ENCODE measurements around the gene HPCA. TPM values are rescaled to one million over a fixed set of nuclear protein-coding genes. Genes with fewer than 3 reads are reported as not detected.

The HPCA gene
- total RNA-seq, 1 experiment from 2014 or later: 1.2 TPM

DNA sequence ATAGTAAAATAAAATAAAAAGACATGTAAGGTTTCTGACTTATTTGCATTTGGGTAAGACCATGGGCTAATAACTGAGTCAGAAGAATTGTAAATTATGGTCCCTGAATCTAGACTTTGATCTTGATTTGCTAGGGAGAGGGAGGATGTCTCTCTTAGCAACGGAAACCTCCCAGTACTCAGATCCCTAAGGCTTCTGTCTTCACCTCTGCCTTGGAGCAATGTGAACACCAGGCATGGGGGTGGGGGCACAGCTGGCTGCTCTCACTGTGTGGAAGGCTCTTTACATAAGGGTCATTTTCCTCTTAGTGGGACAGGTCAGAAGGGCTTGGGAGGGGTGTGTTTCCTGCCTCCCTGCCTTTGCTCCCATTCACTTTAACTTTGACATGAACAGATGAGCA is 31.9 kb downstream of the HPCA start:
- H4K8ac ChIP-seq (replicated peaks; ENCODE audit: insufficient read length, low read depth, low read length): no peak overlapping the region
- no CpG with 5 or more reads among the region's 1 CpG for WGBS (ENCODE audit: extremely low coverage, insufficient read length, low lambda C conversion rate)
- no peak overlapping the region for H2BK15ac ChIP-seq (ENCODE audit: low read depth, low read length)
- H4K5ac ChIP-seq (ENCODE audit: insufficient read length, low read depth, low read length): no peak overlapping the region
- H3K23me2 ChIP-seq (ENCODE audit: insufficient read length, low read depth, low read length, poor library complexity, severe bottlenecking): no peaks in the 10 kb centered on the region
- H3K56ac ChIP-seq (ENCODE audit: insufficient read length, low read depth, low read length): no peak overlapping the region
- H2BK12ac ChIP-seq (ENCODE audit: insufficient read length, low read depth, low read length): no peak overlapping the region
- no peaks in the 10 kb centered on the region for H3K9me3 ChIP-seq (ENCODE audit: control insufficient read depth, low read depth, low read length)
- no peaks in the 10 kb centered on the region for H3K4me1 ChIP-seq (ENCODE audit: insufficient read depth, low read length)
- H3K23ac ChIP-seq (ENCODE audit: insufficient read length, low read depth, low read length): no peak overlapping the region
- H3K14ac ChIP-seq (ENCODE audit: insufficient read depth, low read length): no peak overlapping the region
- no peak overlapping the region for H2BK20ac ChIP-seq (ENCODE audit: low read depth, low read length, poor library complexity, severe bottlenecking)
- Mint-ChIP-seq H3K36me3 (ENCODE audit: insufficient read depth in 1 of 3, low read depth in 3 of 3) (no peaks in the 10 kb centered on the region), H3K4me1 (no peaks in the 10 kb centered on the region), H3K9me3 (no peaks in the 10 kb centered on the region), H3K27ac (no peak overlapping the region), H3K27me3 (ENCODE audit: low read depth) (peaks cover 46% of the 10 kb centered on the region), H3K4me3 (no peak overlapping the region; a peak in 1 of 5 replicates)
- H3K27ac ChIP-seq (ENCODE audit: insufficient read length, low read depth, low read length): no peak overlapping the region
- H3K27me3 ChIP-seq (ENCODE audit: insufficient read depth, low read length): peaks cover 2% of the 10 kb centered on the region; the same call in 1 of the 2 replicates
- H2AK5ac ChIP-seq (ENCODE audit: insufficient read length, low read length): no peak overlapping the region
- H2BK120ac ChIP-seq (ENCODE audit: low read depth, low read length, poor library complexity, severe bottlenecking): no peak overlapping the region
- H3K18ac ChIP-seq (ENCODE audit: insufficient read length, low read depth, low read length): no peak overlapping the region
- H4K20me1 ChIP-seq (ENCODE audit: control insufficient read depth, insufficient read depth, insufficient read length): no peaks in the 10 kb centered on the region
- no peak overlapping the region for H3T11ph ChIP-seq (ENCODE audit: low read length)
- no peak overlapping the region for H2BK5ac ChIP-seq (ENCODE audit: insufficient read length, low read length)
- H4K91ac ChIP-seq (ENCODE audit: insufficient read length, low read depth, low read length): no peak overlapping the region
- H3K4ac ChIP-seq (ENCODE audit: low read depth, low read length): no peak overlapping the region
- no peak overlapping the region for H3K4me2 ChIP-seq (ENCODE audit: insufficient read depth, insufficient read length, low read length)
- no peaks in the 10 kb centered on the region for H3K79me1 ChIP-seq (ENCODE audit: insufficient read depth, low read depth, low read length, poor library complexity, severe bottlenecking)
- DNase-seq: no peak
- TF ChIP-seq, protein P1, sequence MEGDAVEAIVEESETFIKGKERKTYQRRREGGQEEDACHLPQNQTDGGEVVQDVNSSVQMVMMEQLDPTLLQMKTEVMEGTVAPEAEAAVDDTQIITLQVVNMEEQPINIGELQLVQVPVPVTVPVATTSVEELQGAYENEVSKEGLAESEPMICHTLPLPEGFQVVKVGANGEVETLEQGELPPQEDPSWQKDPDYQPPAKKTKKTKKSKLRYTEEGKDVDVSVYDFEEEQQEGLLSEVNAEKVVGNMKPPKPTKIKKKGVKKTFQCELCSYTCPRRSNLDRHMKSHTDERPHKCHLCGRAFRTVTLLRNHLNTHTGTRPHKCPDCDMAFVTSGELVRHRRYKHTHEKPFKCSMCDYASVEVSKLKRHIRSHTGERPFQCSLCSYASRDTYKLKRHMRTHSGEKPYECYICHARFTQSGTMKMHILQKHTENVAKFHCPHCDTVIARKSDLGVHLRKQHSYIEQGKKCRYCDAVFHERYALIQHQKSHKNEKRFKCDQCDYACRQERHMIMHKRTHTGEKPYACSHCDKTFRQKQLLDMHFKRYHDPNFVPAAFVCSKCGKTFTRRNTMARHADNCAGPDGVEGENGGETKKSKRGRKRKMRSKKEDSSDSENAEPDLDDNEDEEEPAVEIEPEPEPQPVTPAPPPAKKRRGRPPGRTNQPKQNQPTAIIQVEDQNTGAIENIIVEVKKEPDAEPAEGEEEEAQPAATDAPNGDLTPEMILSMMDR (conservative IDR thresholded peaks at IDR 0.05): no peak
- H3K79me2 ChIP-seq (ENCODE audit: insufficient read depth, low read length): no peaks in the 10 kb centered on the region
- H2AFZ ChIP-seq (ENCODE audit: low read length): no peak overlapping the region
- no peak overlapping the region for H3K9ac ChIP-seq (ENCODE audit: extremely low read depth, insufficient read length, low read length)
